LHCN-M2 (cell line): ENCODE measurements around the gene AS3MT. TPM values are rescaled to one million over a fixed set of nuclear protein-coding genes. Genes with fewer than 3 reads are reported as not detected.

Experiments
- DNase-seq: peaks from one replicate; pipeline ENCODE4 v3.0.0-alpha.2; 2012; ENCODE audit warnings: low read depth
- total RNA-seq: library from RNA; depleted of rRNA; stranded (reverse); fragments of >200 nt; gene quantifications from 2 replicates; pipeline ENCODE4 v1.2.3, GENCODE V29; 2014

Gene AS3MT
- total RNA-seq, 1 experiment from 2014 or later: 9.3 TPM

DNA sequence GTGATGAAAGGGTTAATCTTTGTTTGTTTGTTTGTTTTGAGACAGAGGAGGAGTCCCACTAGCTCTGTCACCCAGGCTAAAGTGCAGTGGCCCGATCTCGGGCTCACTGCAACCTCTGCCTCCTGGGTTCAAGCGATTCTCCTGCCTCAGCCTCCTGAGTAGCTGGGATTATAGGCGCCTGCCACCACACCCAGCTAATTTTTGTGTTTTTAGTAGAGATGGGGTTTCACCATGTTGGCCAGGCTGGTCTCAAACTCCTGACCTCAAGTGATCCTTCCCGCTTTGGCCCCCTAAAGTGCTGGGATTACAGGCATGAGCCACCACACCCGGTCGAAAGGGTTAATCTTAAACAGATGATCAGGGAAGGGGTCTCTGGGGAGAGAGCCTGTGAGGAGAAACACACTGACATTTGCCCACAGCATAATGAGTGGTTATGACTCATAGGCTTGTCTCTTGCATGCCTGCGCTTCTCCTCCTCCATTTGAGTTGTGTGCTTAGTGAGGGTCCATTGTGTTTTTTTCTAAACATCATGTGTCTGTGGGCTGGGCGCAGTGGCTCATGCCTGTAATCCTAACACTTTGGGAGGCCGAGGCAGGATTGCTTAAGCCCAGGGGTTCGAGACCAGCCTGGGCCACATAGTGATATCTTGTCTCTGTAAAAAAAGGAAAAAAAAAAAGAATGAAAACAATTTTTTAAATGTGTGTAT is 13.4 kb upstream of the AS3MT start:
- DNase-seq: peak; percentile 100

DNA sequence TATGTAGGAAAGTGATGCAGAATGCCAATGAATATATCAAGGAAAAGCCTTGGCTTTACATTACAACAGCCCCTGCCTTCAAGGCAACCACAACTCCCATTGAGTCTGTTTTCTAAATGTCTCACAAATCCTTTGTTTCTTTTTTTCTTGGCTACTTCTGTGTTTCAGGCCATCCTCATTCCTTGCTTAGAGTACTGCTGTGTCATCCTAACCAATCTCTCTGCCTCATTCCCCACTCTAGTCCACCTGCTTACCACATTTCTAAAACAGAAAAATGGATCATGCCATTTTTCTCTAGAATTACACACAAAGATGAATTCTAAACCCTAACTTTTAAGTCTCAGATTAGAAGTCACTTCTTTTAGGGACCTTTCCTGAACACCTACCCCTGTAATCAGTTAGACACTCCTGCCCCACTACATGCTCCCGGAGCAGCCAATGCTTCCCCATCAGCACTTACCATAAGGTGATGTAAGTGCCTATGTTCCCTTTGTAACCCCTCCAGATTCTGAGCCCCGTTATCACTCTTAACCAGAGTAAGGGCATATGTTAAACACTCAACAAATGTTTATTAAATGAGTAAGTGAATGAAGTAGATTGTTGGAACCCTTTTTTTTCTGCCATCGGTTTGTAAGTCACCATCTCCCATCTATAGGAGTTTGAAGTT is 12.4 kb upstream of the AS3MT start:
- no peak for DNase-seq

DNA sequence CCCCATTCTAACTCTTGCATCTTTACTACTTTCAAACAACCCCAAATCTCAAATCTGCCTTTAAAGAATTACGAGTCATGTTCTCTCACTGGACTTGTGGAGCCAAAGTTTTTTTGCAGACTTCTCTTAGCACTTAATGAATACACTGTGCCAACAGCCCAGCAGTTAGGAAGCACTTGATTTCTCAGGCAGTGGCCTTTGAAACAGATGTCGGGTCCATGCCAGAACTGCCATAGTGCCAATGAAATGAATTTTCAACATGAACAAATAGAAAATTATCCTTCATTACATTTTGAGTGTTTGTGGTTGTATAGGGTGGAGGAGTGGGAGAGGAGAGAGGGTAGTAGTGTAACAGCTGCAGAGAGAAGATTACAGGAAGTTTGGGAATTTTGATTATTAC is 9.4 kb upstream of the AS3MT start:
- peak; percentile 73 for DNase-seq

DNA sequence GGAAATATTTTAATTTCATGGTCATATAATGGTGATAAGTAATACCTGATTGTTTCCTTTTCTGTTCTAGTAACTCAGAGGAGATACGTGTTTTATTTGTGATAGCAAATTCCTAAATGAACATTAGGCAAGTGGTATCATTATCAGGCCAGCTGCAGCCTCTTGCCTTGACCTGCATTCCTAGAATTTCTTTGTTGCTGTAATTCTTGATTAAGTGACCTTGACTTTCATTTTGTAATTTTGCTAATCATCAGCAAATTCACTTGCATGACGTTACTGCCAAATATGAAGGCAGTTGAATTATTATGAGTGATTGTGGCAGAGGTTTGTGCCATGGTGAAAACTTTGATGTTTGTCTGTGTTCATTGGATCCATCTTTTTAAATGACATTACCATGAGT is 5.6 kb upstream of the AS3MT start:
- DNase-seq: no peak

DNA sequence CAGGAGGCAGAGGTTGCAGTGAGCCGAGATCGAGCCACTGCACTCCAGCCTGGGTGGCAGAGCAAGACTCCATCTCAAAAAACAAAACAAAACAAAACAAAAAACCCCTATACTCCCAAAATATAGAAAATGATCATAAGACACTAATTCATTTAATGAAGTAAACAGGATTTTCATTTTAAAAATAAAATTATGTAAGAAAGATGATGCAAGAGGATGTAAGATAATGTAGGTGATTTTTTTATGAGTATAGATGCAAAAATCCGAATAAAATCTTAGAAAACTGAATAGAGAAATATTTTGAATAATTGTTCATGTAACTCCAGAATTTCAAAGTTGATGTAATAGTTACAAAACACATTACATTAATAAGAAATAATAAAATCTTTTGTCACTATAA is 3.6 kb upstream of the AS3MT start:
- DNase-seq: no peak

GRCh38 chr10:102868911-102869257 is 386 bp upstream of the AS3MT start:
- DNase-seq: no peak

DNA sequence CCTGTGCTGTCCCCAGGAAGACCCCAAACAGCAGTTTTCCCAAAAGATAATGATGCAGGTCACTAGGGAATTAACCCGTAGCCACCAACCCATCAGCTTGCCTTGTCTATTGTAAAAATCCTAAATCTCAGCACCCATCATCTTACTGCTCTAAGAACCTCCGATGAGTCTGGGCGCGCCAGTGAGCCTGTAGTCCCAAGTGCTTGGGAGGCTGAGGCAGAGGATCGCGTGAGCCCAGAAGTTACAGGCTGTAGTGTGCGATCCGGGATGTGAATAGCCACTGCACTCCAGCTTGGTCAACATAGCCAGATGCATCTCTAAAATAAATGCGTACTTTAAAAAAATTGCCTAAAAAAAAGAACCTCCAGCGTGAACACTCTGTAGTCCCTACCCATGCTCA is 951 bp downstream of the AS3MT start:
- DNase-seq: no peak

GRCh38 chr10:102872163-102872562 is 2.9 kb downstream of the AS3MT start:
- no peak for DNase-seq

- DNase-seq: no peak
These were observed 7.5 kb downstream of the AS3MT start for GRCh38 chr10:102876747-102877153.

DNA sequence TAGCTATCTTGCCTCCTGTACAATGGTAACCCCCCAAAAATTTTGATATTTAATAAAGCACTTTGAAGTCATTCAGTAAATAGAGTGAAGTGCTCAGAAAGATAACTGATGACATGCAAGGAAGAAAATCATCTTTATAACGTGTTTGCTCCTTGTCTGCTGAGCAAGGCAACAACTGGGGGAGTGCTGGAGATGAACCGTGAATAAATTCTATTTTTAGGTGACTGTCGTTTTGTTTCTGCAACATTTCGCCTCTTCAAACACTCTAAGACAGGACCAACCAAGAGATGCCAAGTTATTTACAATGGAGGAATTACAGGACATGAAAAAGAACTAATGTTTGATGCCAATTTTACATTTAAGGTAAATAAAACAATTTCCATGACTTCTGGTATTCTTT is 9.4 kb downstream of the AS3MT start:
- no peak for DNase-seq

GRCh38 chr10:102880256-102880655 is 11.0 kb downstream of the AS3MT start:
- DNase-seq: no peak

- DNase-seq: no peak
These were observed 18.8 kb downstream of the AS3MT start for GRCh38 chr10:102888048-102888447.

DNA sequence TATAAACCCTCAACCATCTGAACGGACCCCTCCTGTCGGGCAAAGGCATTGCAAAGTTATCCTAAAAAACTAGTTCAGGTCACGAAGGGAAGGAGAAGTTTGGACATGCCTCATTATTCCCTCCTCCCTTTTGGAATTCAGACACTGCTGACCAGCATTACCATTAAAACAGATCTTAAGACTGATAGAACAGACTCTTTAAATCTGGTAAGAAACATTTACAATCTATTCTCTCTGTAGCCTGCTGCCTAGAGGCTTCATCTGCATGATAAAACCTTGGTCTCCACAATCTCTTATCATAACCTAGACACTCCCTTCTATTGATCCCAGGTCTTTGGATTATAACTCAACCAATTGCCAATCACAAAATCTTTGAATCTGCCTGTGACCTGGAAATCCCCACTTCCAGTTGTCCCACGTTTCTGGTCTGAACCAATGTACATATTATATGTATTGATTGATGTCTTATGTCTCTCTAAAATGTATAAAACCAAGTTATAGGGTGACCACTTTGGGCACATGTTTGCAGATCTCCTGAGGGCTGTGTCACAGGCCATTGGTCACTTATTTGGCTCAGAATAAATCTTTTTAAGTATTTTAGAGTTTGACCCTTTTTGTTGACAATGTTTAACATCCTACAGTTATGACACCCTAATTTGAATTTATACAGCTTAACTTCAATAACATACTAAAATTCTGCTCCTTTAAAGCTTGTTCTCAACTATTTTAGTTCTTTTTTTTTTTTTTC is 25.4 kb downstream of the AS3MT start:
- DNase-seq: no peak

DNA sequence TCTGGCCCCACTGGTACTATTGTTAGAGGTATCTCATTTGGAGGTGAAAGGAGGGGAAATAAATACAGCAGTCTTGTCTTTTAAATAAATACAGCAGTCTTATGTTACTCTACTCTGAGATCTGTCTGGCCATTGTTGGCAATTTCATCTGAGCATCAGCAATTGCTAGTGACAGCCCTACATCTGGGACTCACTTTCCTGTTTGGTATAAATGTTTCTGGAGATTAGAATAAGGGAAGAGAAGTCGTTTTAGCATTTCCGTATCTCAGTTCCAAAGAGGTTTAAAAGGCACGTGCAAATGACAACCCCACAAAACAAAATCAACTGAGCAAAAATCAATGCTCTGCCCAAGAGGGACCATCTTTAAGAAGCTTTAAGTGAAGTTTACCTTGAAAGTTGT is 30.7 kb downstream of the AS3MT start:
- no peak for DNase-seq

DNA sequence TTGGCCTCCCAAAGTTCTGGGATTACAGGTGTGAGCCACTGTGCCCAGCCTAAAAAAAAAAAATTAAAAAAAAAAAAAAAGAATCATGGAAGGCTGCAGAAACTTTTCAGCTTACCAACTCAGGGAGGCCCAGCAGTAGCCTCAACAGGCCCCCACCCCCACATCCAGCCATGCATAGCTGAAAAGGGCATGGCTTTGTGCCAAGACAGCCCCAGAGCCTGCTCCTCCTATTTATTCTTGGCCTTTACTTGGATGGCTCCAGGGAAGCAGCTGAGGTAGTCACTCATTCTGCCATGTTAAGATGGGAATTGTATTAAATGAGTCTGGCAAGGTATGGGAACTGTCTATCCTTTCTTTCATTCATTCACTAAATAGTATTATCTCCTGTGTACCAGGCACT is 35.1 kb downstream of the AS3MT start:
- no peak for DNase-seq

- no peak for DNase-seq
These were observed 37.2 kb downstream of the AS3MT start for GRCh38 chr10:102906507-102906906.

DNA sequence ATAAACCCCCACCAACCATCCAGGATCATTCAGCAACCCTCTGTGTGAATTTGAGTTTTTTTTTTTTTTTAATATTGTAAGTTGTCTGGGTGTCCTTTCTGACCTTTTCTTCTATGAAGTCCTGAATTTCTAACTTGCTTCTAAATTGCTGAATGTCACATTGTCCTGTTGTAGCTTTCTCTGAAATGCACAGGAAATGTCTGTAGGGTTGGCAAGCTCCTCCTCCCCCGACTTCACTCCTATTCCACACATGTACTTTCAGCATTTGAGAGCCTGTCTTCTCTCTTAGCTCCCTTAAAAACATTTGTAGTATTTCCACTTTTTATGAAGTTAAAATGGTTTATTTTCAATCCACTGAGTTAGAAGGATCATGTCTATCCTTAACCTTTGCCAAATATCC is 45.5 kb downstream of the AS3MT start:
- no peak for DNase-seq

DNA sequence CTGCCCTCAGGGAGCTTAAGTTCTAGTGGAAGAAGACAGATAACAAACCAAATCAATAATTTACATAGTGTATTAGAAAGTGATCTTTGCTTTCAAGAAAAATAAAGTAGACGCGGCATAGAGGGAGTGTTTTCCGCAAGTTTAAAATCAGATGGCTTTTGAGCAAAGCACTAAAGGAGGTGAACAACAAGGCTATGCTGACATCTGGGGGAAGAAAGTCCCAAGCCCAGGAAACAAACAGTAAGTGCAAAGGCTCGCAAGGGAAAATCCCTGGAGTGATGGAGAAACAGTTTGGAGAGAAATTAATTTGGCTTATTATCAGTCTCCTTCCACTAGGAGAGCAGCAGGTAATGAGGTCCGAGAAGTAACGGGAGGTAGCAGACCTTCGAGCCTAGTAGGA is 46.9 kb downstream of the AS3MT start:
- DNase-seq: no peak

GRCh38 chr10:102917314-102917961 is 48.2 kb downstream of the AS3MT start:
- DNase-seq: peak; percentile 54

- peak; percentile 100 for DNase-seq
These were observed 48.9 kb downstream of the AS3MT start, which contains the start of gene CNNM2 for GRCh38 chr10:102917962-102918816. TSS of gene CNNM2 (plus strand) at chr10:102918294. CDS start at chr10:102918481, 187 bp downstream.

GRCh38 chr10:102918817-102919245 is 49.6 kb downstream of the AS3MT start:
- DNase-seq: peak; percentile 12
